Panc1 (cell line): ENCODE data around the gene ZNF212.

ENCODE experiments used
- CTCF ChIP-seq: fragments of 450-650 bp; IDR thresholded peaks from 2 replicates; pipeline ENCODE4 v1.5.1; 2017; ENCODE audit warnings: mild to moderate bottlenecking
- REST ChIP-seq, 2 experiments: IDR thresholded peaks; 2 replicates each; pipeline ENCODE4 v1.6.1; 2011 to 2012; ENCODE audit warnings: low read depth in 2 of 2, control low read depth in 1 of 2, low read length in 1 of 2, mild to moderate bottlenecking in 1 of 2, moderate library complexity in 1 of 2; ENCODE audit not compliant: insufficient read depth in 1 of 2

- no peak for TF ChIP-seq CTCF
- no peak for TF ChIP-seq REST (IDR thresholded peaks at IDR 0.05; ENCODE audit: insufficient read depth in 1 of 2, low read depth in 2 of 2, low read length in 1 of 2)
Measured at GRCh38 chr7:149225656-149226055, 13.8 kb upstream of the ZNF212 start.
